ENCODE measurements around the gene BEND6. TPM values are rescaled to one million over a fixed set of nuclear protein-coding genes. Genes with fewer than 3 reads are reported as not detected.

The BEND6 gene
- total and polyA plus RNA-seq, 10 of the 15 experiments (the other 5 are each of a cell fraction or from before 2014, with no cell fraction given): 0.79 to 2.8 (median 1.6) TPM

Small RNAs within 50 kb of the gene (small RNA-seq; reads per million reads assigned to genes)
- not detected for gene FTH1P15
- gene RNU6-626P: not detected

Other genes with a start within 250 kb of the BEND6 start
- 13.3 and 18.9 TPM in 2 replicates for gene KIAA1586, start 91.6 kb downstream of the BEND6 start, total RNA-seq (2014; rRNA removed)
- 26.3 and 27.4 TPM in 2 replicates for gene KIAA1586, start 91.6 kb downstream of the BEND6 start, total RNA-seq (2014; rRNA removed; fragmentation: Illumina TruSeq; extraction: Trizol)
- 17.4 and 20.2 TPM in 2 replicates for gene KIAA1586, start 91.6 kb downstream of the BEND6 start, total RNA-seq (2021)
- gene KIAA1586, start 91.6 kb downstream of the BEND6 start, polyA plus RNA-seq (2011; rRNA removed): 13.1 and 28.1 TPM in 2 replicates
- gene KIAA1586, start 91.6 kb downstream of the BEND6 start, polyA plus RNA-seq (2014; fragmentation: Illumina TruSeq; extraction: Trizol): 19.0 and 23.3 TPM in 2 replicates
- 10 to 100 TPM; 22.3 to 29.0 TPM for gene KIAA1586, start 91.6 kb downstream of the BEND6 start, polyA plus RNA-seq (2014; fragmentation: Nextera tagmentation; extraction: Ambion mirVana)
- gene KIAA1586, start 91.6 kb downstream of the BEND6 start, polyA plus RNA-seq (2014; rRNA removed): 10.8 and 14.2 TPM in 2 replicates
- gene KIAA1586, start 91.6 kb downstream of the BEND6 start, polyA plus RNA-seq (2016; fragmentation: Nextera tagmentation; extraction: Ambion mirVana): 10 to 100 TPM; 28.8 to 33.1 TPM
- 32.4 and 35.6 TPM in 2 replicates for gene ZNF451, start 135.1 kb downstream of the BEND6 start, total RNA-seq (2014; rRNA removed)
- 44.4 and 49.2 TPM in 2 replicates for gene ZNF451, start 135.1 kb downstream of the BEND6 start, total RNA-seq (2014; rRNA removed; fragmentation: Illumina TruSeq; extraction: Trizol)
- 37.5 and 38.0 TPM in 2 replicates for gene ZNF451, start 135.1 kb downstream of the BEND6 start, total RNA-seq (2021)
- gene ZNF451, start 135.1 kb downstream of the BEND6 start, polyA plus RNA-seq (2011; rRNA removed): 37.4 and 60.6 TPM in 2 replicates
- gene ZNF451, start 135.1 kb downstream of the BEND6 start, polyA plus RNA-seq (2014; fragmentation: Illumina TruSeq; extraction: Trizol): 22.1 and 25.9 TPM in 2 replicates
- gene ZNF451, start 135.1 kb downstream of the BEND6 start, polyA plus RNA-seq (2014; fragmentation: Nextera tagmentation; extraction: Ambion mirVana): 10 to 100 TPM in 1 of 2 experiments, 1 to 10 TPM in 1; 6.5 to 11.6 TPM
- gene ZNF451, start 135.1 kb downstream of the BEND6 start, polyA plus RNA-seq (2014; rRNA removed): 20.3 and 21.4 TPM in 2 replicates
- gene ZNF451, start 135.1 kb downstream of the BEND6 start, polyA plus RNA-seq (2016; fragmentation: Nextera tagmentation; extraction: Ambion mirVana): 10 to 100 TPM; 22.7 to 24.8 TPM
- gene BAG2, start 217.2 kb downstream of the BEND6 start, total RNA-seq (2014; rRNA removed): 7.9 and 9.4 TPM in 2 replicates
- gene BAG2, start 217.2 kb downstream of the BEND6 start, total RNA-seq (2014; rRNA removed; fragmentation: Illumina TruSeq; extraction: Trizol): 10.9 and 11.8 TPM in 2 replicates
- gene BAG2, start 217.2 kb downstream of the BEND6 start, total RNA-seq (2021): 8.8 and 9.2 TPM in 2 replicates
- gene BAG2, start 217.2 kb downstream of the BEND6 start, polyA plus RNA-seq (2011; rRNA removed): 8.3 and 11.5 TPM in 2 replicates
- 8.8 and 10.1 TPM in 2 replicates for gene BAG2, start 217.2 kb downstream of the BEND6 start, polyA plus RNA-seq (2014; fragmentation: Illumina TruSeq; extraction: Trizol)
- 10 to 100 TPM in 1 of 2 experiments, 1 to 10 TPM in 1; 8.9 to 10.8 TPM for gene BAG2, start 217.2 kb downstream of the BEND6 start, polyA plus RNA-seq (2014; fragmentation: Nextera tagmentation; extraction: Ambion mirVana)
- gene BAG2, start 217.2 kb downstream of the BEND6 start, polyA plus RNA-seq (2014; rRNA removed): 7.1 and 7.7 TPM in 2 replicates
- gene BAG2, start 217.2 kb downstream of the BEND6 start, polyA plus RNA-seq (2016; fragmentation: Nextera tagmentation; extraction: Ambion mirVana): 10 to 100 TPM; 16.1 to 17.6 TPM